SW480 (cell line): Measurements from ENCODE around the gene ATN1.
A peak's percentile ranks its signal among the peaks of the same experiment; 100 is the strongest.
"Not testable (repeated sequence)": the region's sequence is repeated elsewhere in the genome, so short reads cannot be mapped to it uniquely, and the experiment has no call there.

Experiments used
- DNase-seq: peaks from one replicate; pipeline ENCODE4 v3.0.0-alpha.2; 2016; ENCODE audit warnings: low spot score

The ATN1 gene

GRCh38 chr12:6903722-6904121 is 24.0 kb upstream of the ATN1 start:
- DNase-seq: peak; percentile 76

- DNase-seq: peak; percentile 95
Observed at GRCh38 chr12:6904280-6905276, 23.2 kb upstream of the ATN1 start, which contains the start of gene LRRC23. Gene LRRC23 (plus strand): TSS chr12:6904822. CDS start chr12:6905634, 812 bp downstream.

- DNase-seq: no peak
Observed at GRCh38 chr12:6905414-6906040, 22.2 kb upstream of the ATN1 start.

GRCh38 chr12:6908141-6908540 is 19.6 kb upstream of the ATN1 start:
- not testable (repeated sequence) for DNase-seq

GRCh38 chr12:6909421-6910145 is 18.2 kb upstream of the ATN1 start:
- DNase-seq: no peak

- DNase-seq: no peak
Observed at GRCh38 chr12:6912164-6912935, 15.4 kb upstream of the ATN1 start.

- peak; percentile 78 for DNase-seq
Observed at GRCh38 chr12:6914246-6914946, 13.4 kb upstream of the ATN1 start, which contains the start of gene ENO2. Gene ENO2 (plus strand): TSS chr12:6914580. CDS start chr12:6915833, 1,253 bp downstream.

- DNase-seq: no peak
Observed at GRCh38 chr12:6914947-6915788, 12.6 kb upstream of the ATN1 start.

- DNase-seq: no peak
Observed at GRCh38 chr12:6915789-6916285, 11.9 kb upstream of the ATN1 start.

- no peak for DNase-seq
Observed at GRCh38 chr12:6916426-6917200, 11.1 kb upstream of the ATN1 start.

GRCh38 chr12:6917491-6918231 is 10.1 kb upstream of the ATN1 start:
- DNase-seq: no peak

GRCh38 chr12:6919588-6919987 is 8.2 kb upstream of the ATN1 start:
- DNase-seq: no peak

GRCh38 chr12:6921539-6921938 is 6.2 kb upstream of the ATN1 start:
- DNase-seq: no peak

- DNase-seq: no peak
Observed at GRCh38 chr12:6921996-6922946, 5.5 kb upstream of the ATN1 start.

GRCh38 chr12:6923003-6923732 is 4.6 kb upstream of the ATN1 start:
- no peak for DNase-seq

GRCh38 chr12:6923851-6924250 is 3.9 kb upstream of the ATN1 start:
- no peak for DNase-seq

- peak; percentile 30 for DNase-seq
Observed at GRCh38 chr12:6925239-6925539, 2.6 kb upstream of the ATN1 start.
